SK-N-SH treated with all-trans-retinoic acid at 6 μM for 48 hours (cell line): Measurements from ENCODE around the gene MS4A6A.
"Not testable (repeated sequence)": the region's sequence is repeated elsewhere in the genome, so short reads cannot be mapped to it uniquely, and the experiment has no call there.

Source experiments
- ATAC-seq: fragments of 200-7000 bp; cut with Tn5 transposase; 3 replicates; pipeline ENCODE4 v1.9.1; 2020; ENCODE audit warnings: mild to moderate bottlenecking, moderate library complexity
- ARNTL ChIP-seq: fragments of 450-650 bp; formaldehyde crosslinking; IDR thresholded peaks from 2 replicates; pipeline ENCODE4 v1.5.0; 2020; ENCODE audit warnings: low read depth, mild to moderate bottlenecking, moderate library complexity, borderline replicate concordance
- BACH2 ChIP-seq: fragments of 250-450 bp; sonication (Bioruptor Pico); IDR thresholded peaks from 2 replicates; pipeline ENCODE4 v1.9.0; 2021; ENCODE audit warnings: mild to moderate bottlenecking, borderline replicate concordance
- CSDC2 ChIP-seq: fragments of 250-450 bp; sonication (Bioruptor Pico); IDR thresholded peaks from 2 replicates; pipeline ENCODE4 v1.5.0; 2020; ENCODE audit warnings: mild to moderate bottlenecking, moderate library complexity
- ESRRG ChIP-seq: fragments of 250-450 bp; sonication (Bioruptor Pico); IDR thresholded peaks from 2 replicates; pipeline ENCODE4 v1.6.1; 2021; ENCODE audit warnings: mild to moderate bottlenecking
- GLIS3 ChIP-seq: fragments of 250-450 bp; sonication (Bioruptor Pico); IDR thresholded peaks from 2 replicates; pipeline ENCODE4 v1.5.0; 2020; ENCODE audit warnings: mild to moderate bottlenecking, moderate library complexity
- ISL1 ChIP-seq: fragments of 250-450 bp; sonication (Bioruptor Pico); IDR thresholded peaks from 2 replicates; pipeline ENCODE4 v2.1.2; 2022; ENCODE audit warnings: mild to moderate bottlenecking, moderate library complexity
- OSR1 ChIP-seq: fragments of 250-450 bp; sonication (Bioruptor Pico); IDR thresholded peaks from 2 replicates; pipeline ENCODE4 v1.8.0; 2022; ENCODE audit warnings: moderate library complexity, mild to moderate bottlenecking, inconsistent platforms
- SNAI2 ChIP-seq: fragments of 250-450 bp; sonication (Bioruptor Pico); IDR thresholded peaks from 2 replicates; pipeline ENCODE4 v1.5.0; 2020; ENCODE audit warnings: mild to moderate bottlenecking, moderate library complexity
- TCF4 ChIP-seq: fragments of 250-450 bp; sonication (Bioruptor Pico); IDR thresholded peaks from 2 replicates; pipeline ENCODE4 v1.8.0; 2021; ENCODE audit warnings: mild to moderate bottlenecking, moderate library complexity, borderline replicate concordance
- ZC3H10 ChIP-seq: fragments of 250-450 bp; sonication (Bioruptor Pico); IDR thresholded peaks from 2 replicates; pipeline ENCODE4 v1.5.1; 2021; ENCODE audit warnings: mild to moderate bottlenecking, moderate library complexity
- ZFP3 ChIP-seq: fragments of 250-450 bp; sonication (Bioruptor Pico); IDR thresholded peaks from 2 replicates; pipeline ENCODE4 v1.5.0; 2020; ENCODE audit warnings: mild to moderate bottlenecking, moderate library complexity
- ZFP30 ChIP-seq: fragments of 450-650 bp; formaldehyde crosslinking; IDR thresholded peaks from 2 replicates; pipeline ENCODE4 v1.5.0; 2022; ENCODE audit warnings: mild to moderate bottlenecking, moderate library complexity
- ZNF565 ChIP-seq: fragments of 450-650 bp; formaldehyde crosslinking; conservative IDR thresholded peaks from 2 replicates; pipeline ENCODE4 v1.5.0; 2020; ENCODE audit warnings: low read depth, mild to moderate bottlenecking, moderate library complexity
- ZNF70 ChIP-seq: fragments of 450-650 bp; formaldehyde crosslinking; IDR thresholded peaks from 2 replicates; pipeline ENCODE4 v1.5.0; 2020; ENCODE audit warnings: mild to moderate bottlenecking, moderate library complexity
- ZNF8 ChIP-seq: fragments of 450-650 bp; formaldehyde crosslinking; IDR thresholded peaks from 2 replicates; pipeline ENCODE4 v1.5.0; 2020; ENCODE audit warnings: mild to moderate bottlenecking, moderate library complexity
- TF ChIP-seq, protein P1 (sequence below): fragments of 250-450 bp; sonication (Bioruptor Pico); IDR thresholded peaks from 2 replicates; pipeline ENCODE4 v1.8.0; 2020; ENCODE audit warnings: mild to moderate bottlenecking, moderate library complexity, borderline replicate concordance
- TF ChIP-seq, protein P2 (sequence below): fragments of 250-450 bp; sonication (Bioruptor Pico); IDR thresholded peaks from 2 replicates; pipeline ENCODE4 v1.5.1; 2021; ENCODE audit warnings: mild to moderate bottlenecking, moderate library complexity
- TF ChIP-seq, protein P3 (sequence below): fragments of 250-450 bp; sonication (Bioruptor Pico); IDR thresholded peaks from 2 replicates; pipeline ENCODE4 v1.5.0; 2020; ENCODE audit warnings: mild to moderate bottlenecking, moderate library complexity
- TF ChIP-seq, protein P4 (sequence below): fragments of 250-450 bp; sonication (Bioruptor Pico); IDR thresholded peaks from 2 replicates; pipeline ENCODE4 v1.5.1; 2020; ENCODE audit warnings: low read depth, mild to moderate bottlenecking, moderate library complexity

MS4A6A gene

DNA sequence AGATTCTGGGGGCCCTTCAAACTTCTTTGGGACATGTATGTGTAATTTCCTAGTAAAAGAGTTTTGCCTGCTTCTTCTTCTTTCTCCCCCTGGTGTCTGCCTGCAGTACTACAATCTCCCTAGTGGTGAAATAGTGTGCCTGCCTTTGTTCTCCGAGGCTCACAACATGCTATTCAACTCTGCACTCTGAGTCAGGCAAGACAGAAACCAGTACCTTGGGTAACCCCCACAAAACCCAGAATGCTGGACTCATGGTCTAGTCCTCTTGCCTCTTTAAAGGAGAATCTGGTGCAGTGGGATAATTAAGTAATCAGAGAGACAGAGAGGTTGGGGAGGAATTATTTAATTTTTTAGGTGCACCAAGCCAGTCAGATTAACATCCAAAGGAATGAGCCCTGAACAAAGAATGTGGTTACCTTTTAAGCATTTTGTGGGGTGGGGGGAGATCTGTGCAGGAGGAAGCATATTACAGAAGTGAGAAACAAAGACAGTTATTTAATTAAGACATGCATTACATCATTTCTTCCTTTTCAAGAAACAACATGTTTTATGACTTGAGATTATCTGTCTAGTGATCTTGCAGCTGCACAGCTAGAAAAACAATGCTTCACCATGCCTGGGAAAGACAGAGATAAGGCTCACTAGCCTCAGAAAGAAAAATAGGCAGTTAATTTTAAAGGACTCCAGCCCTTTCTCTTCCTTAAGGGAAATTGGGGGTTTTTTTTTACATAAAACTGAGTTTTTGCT lies 11.0 kb upstream of the MS4A6A start:
- peak; percentile 91 for ATAC-seq
- TF ChIP-seq ZNF70 (no peak), SNAI2 (no peak)

DNA sequence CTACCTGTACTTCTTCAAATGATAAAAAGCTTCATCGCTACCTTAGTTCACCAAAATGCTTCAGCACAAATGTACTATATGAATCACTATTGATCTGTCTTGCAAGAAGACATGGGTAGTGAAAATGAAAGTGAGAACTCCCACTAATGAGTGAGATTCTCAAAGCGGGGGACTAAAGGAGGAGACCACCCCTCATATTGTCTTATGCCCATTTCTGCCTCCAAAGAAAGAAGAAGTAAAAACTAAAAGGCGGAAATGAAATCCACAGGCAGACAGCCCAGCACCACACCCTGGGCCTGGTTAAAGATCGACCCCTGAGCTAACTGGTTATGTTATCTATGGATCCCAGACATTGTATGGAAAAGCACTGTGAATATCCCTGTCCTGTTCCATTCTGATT lies 9.7 kb upstream of the MS4A6A start:
- ATAC-seq: not testable (repeated sequence)

DNA sequence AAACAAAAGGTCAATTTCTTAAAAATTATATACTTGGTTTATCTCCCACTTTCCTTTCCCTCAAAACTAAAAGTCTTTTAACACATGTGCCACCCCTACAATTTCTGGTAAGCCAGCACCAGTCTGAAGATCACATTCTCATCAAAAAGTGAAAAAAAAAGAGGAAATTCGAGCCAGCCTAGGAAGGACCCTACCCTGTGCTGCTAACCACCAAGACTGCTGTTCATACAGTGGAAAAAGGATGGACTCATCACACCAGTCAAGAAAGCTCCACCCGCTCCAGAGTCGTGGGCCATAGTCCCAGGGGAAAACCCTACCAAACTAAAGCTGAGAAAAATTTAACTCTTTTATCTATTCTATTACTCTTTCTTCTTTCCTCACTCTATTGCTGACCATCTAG lies 5.6 kb upstream of the MS4A6A start:
- not testable (repeated sequence) for ATAC-seq

DNA sequence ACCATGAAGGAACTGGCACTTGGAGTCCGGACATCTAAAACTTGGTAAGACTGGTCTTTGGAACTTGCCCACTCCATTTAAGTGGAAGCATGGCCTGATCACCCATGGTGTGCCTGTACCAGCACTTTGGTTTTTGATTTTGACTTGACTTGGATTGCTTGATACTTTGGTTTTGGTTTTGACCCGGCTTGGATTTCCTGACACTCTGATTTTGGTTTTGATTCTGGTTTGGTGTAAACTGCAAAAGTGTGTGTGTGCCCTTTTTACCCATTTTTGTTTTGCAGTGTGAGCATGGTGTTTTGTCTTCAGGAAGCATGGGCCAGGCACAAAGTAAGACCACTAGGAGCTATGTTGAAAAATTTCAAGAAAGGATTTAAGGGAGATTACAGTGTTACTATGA lies 3.2 kb upstream of the MS4A6A start:
- ATAC-seq: not testable (repeated sequence)

DNA sequence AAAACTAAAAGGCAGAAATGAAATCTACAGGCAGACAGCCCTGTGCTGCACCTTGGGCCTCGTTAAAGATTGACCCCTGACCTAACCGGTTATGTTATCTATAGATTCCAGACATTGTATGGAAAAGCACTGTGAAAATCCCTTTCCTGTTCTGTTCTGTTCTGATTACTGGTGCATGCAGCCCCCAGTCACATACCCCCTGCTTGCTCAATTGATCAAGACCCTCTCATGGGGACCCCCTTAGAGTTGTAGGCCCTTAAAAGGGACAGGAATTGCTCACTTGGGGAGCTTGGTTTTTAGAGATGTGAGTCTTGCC lies 2.6 kb upstream of the MS4A6A start:
- ATAC-seq: not testable (repeated sequence)

DNA sequence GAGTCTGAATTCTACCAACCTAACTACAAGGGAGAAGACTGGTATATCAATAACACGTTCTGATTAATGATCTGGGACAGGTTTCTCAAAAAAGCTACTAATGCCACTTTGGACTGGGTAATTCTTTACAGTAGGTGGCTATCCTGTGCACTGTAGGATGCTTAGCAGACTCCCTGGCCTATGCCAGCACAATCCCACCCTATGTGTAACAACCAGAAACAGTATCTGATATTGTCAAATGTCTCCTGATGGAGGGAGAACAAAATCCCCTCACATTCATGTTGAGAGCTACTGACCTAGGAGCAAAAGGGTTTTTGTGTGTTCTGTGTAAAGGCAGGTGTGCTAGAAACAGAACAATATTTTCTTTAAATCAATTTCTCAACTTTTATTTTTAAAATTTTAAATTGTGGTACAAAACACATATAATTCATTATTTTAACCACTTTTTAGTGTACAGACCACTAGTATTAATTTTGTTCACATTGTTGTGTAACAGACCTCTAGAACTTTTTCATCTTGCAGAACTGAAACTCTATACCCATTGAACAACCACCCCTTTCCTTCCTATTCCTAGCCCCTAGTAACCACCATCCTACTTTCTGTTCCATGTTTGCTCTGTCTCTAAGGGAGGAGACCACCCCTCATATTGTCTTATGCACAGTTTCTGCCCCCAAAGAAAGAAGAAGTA lies 2.1 kb upstream of the MS4A6A start:
- TF ChIP-seq ZNF565 (CRISPR knock-in tag) (no peak), BACH2 (CRISPR knock-in tag) (no peak)
- ATAC-seq: no peak

DNA sequence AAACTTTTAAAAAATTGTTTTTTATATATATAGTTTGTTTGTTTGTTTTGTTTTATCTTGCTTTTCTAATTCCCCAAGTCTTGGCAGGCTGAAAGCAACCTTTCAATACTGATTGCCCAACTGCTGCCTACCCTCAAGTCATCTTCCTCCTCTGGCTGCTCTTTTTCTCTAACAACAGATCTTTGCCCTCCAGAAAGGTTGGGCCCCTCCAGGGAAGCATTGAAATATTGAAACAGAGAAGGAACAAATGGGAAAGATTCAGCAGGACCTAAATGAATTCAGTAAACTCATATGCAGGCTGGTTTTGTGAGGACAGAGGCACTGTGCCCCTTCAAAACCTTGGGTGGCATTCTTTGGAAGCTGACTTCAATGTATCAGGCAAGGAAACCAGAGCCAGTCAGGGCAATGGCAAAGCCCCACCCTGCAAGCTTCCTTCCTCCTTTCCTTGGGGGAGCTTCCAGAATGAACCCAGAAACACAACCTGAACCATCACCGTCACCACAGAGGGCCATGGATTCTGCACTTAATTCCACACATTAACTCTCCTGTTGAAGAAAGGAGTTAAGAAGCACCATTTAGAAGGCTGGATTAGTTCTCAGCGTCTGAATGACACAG lies 815 bp upstream of the MS4A6A start:
- ATAC-seq: no peak
- TF ChIP-seq ESRRG (CRISPR knock-in tag) (no peak), ZFP30 (no peak), ZNF565 (CRISPR knock-in tag) (no peak), OSR1 (CRISPR knock-in tag) (no peak), ZNF70 (no peak), ISL1 (CRISPR knock-in tag) (no peak), GLIS3 (CRISPR knock-in tag) (no peak), ARNTL (CRISPR knock-in tag) (no peak), SNAI2 (no peak), ZFP3 (CRISPR knock-in tag) (no peak), ZC3H10 (CRISPR knock-in tag) (no peak), TCF4 (no peak), CSDC2 (CRISPR knock-in tag) (no peak), ZNF8 (no peak)
- TF ChIP-seq, protein P1, sequence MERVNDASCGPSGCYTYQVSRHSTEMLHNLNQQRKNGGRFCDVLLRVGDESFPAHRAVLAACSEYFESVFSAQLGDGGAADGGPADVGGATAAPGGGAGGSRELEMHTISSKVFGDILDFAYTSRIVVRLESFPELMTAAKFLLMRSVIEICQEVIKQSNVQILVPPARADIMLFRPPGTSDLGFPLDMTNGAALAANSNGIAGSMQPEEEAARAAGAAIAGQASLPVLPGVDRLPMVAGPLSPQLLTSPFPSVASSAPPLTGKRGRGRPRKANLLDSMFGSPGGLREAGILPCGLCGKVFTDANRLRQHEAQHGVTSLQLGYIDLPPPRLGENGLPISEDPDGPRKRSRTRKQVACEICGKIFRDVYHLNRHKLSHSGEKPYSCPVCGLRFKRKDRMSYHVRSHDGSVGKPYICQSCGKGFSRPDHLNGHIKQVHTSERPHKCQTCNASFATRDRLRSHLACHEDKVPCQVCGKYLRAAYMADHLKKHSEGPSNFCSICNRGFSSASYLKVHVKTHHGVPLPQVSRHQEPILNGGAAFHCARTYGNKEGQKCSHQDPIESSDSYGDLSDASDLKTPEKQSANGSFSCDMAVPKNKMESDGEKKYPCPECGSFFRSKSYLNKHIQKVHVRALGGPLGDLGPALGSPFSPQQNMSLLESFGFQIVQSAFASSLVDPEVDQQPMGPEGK (CRISPR knock-in tag): no peak
- TF ChIP-seq, protein P2, sequence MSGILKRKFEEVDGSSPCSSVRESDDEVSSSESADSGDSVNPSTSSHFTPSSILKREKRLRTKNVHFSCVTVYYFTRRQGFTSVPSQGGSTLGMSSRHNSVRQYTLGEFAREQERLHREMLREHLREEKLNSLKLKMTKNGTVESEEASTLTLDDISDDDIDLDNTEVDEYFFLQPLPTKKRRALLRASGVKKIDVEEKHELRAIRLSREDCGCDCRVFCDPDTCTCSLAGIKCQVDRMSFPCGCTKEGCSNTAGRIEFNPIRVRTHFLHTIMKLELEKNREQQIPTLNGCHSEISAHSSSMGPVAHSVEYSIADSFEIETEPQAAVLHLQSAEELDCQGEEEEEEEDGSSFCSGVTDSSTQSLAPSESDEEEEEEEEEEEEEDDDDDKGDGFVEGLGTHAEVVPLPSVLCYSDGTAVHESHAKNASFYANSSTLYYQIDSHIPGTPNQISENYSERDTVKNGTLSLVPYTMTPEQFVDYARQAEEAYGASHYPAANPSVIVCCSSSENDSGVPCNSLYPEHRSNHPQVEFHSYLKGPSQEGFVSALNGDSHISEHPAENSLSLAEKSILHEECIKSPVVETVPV: no peak
- TF ChIP-seq, protein P3, sequence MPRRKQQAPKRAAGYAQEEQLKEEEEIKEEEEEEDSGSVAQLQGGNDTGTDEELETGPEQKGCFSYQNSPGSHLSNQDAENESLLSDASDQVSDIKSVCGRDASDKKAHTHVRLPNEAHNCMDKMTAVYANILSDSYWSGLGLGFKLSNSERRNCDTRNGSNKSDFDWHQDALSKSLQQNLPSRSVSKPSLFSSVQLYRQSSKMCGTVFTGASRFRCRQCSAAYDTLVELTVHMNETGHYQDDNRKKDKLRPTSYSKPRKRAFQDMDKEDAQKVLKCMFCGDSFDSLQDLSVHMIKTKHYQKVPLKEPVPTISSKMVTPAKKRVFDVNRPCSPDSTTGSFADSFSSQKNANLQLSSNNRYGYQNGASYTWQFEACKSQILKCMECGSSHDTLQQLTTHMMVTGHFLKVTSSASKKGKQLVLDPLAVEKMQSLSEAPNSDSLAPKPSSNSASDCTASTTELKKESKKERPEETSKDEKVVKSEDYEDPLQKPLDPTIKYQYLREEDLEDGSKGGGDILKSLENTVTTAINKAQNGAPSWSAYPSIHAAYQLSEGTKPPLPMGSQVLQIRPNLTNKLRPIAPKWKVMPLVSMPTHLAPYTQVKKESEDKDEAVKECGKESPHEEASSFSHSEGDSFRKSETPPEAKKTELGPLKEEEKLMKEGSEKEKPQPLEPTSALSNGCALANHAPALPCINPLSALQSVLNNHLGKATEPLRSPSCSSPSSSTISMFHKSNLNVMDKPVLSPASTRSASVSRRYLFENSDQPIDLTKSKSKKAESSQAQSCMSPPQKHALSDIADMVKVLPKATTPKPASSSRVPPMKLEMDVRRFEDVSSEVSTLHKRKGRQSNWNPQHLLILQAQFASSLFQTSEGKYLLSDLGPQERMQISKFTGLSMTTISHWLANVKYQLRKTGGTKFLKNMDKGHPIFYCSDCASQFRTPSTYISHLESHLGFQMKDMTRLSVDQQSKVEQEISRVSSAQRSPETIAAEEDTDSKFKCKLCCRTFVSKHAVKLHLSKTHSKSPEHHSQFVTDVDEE (CRISPR knock-in tag): no peak
- TF ChIP-seq, protein P4, sequence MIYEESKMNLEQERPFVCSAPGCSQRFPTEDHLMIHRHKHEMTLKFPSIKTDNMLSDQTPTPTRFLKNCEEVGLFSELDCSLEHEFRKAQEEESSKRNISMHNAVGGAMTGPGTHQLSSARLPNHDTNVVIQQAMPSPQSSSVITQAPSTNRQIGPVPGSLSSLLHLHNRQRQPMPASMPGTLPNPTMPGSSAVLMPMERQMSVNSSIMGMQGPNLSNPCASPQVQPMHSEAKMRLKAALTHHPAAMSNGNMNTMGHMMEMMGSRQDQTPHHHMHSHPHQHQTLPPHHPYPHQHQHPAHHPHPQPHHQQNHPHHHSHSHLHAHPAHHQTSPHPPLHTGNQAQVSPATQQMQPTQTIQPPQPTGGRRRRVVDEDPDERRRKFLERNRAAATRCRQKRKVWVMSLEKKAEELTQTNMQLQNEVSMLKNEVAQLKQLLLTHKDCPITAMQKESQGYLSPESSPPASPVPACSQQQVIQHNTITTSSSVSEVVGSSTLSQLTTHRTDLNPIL (CRISPR knock-in tag): no peak
